GM08714 (cell line): ENCODE measurements around the gene ERCC5.

Experiments used
- H3K4me3 ChIP-seq: fragments of 200-500 bp; sonication (Bioruptor generic); 2 replicates; pipeline ENCODE4 v1.5.1; 2014; ENCODE audit warnings: mild to moderate bottlenecking, low read length, inconsistent platforms
- ZNF274 ChIP-seq: IDR thresholded peaks from 2 replicates; pipeline ENCODE4 v1.6.1; 2012; ENCODE audit warnings: mild to moderate bottlenecking, low read depth, low read length

Gene ERCC5

GRCh38 chr13:102897371-102898138, 51.7 kb downstream of the ERCC5 start:
- H3K4me3 ChIP-seq = no peak overlapping the region
- TF ChIP-seq ZNF274 = no peak

- H3K4me3 ChIP-seq = no peak overlapping the region
- TF ChIP-seq ZNF274 = no peak
Observed at GRCh38 chr13:102900193-102900608, 54.4 kb downstream of the ERCC5 start.

DNA sequence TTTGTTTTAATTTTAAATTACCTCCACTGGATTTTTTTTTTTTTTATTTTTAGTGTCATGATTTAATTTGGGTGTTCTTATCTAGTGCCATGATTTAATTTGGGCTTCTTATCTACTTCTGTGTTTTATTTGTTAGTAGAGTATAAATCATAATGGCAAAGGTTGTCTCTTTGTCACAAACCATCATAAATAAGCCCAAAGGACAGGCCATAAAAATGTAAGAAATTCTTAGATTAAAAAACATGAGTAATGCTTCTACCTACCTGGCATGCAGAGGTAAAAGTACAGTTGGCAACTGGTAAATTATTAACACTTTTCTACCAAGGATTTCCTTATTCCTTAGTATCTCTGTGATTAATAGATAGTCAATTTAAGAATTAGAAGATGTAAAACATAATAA, 55.2 kb downstream of the ERCC5 start:
- no peak overlapping the region for H3K4me3 ChIP-seq
- no peak for TF ChIP-seq ZNF274

- no peak overlapping the region for H3K4me3 ChIP-seq
- TF ChIP-seq ZNF274 = no peak
Observed at GRCh38 chr13:102901615-102902305, 55.9 kb downstream of the ERCC5 start.

DNA sequence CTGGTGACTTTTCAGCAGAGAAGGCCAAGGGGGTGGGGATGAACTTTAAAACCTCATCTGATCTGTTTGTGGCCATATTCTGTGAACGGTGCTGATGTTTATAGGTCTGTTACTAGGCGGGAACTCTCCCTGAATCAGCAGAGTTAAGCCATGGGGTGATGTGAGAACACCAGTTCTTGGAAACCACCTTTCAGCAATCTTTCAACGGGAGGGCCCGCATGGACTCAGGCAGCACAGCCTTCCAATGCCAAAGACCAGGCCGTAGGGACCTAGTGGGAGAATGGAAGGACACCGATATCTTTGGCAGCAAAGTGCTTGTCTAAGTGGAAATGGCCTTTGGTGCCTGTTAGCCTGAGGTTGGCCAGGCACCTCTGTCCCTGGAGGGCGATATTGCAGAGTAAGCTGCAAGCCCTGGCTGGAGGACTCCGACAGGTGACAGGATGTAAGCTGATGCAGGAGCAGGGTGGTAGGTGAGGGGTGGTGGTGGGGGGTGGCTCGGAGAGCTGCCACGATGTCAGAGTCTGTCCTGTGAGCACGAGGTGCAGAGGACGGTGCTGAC, 57.0 kb downstream of the ERCC5 start:
- no peak overlapping the region for H3K4me3 ChIP-seq
- TF ChIP-seq ZNF274 = no peak

- H3K4me3 ChIP-seq = no peak overlapping the region
- no peak for TF ChIP-seq ZNF274
Observed at GRCh38 chr13:102903659-102904407, 58.0 kb downstream of the ERCC5 start.

DNA sequence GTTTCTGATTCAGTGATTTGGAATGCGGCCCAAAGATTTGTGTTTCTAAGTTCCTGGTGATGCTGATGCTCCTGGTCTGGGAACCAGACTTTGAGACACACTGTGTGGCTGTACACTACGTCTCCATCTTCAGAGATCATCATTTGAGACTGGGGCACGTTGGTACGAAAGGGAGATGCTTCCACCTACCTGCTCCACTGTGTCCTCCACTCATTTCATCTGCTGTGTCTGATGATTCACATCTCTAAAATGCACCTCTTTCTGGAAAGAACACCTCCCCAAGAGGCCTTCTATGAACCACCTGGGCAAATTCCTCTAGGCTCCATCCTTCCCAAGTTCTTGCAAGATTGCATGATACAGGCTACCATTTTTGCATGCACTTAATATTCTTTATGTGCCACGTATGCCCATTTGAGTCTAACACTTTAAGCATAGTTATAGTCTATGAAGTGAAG, 58.6 kb downstream of the ERCC5 start:
- no peak for TF ChIP-seq ZNF274
- no peak overlapping the region for H3K4me3 ChIP-seq

DNA sequence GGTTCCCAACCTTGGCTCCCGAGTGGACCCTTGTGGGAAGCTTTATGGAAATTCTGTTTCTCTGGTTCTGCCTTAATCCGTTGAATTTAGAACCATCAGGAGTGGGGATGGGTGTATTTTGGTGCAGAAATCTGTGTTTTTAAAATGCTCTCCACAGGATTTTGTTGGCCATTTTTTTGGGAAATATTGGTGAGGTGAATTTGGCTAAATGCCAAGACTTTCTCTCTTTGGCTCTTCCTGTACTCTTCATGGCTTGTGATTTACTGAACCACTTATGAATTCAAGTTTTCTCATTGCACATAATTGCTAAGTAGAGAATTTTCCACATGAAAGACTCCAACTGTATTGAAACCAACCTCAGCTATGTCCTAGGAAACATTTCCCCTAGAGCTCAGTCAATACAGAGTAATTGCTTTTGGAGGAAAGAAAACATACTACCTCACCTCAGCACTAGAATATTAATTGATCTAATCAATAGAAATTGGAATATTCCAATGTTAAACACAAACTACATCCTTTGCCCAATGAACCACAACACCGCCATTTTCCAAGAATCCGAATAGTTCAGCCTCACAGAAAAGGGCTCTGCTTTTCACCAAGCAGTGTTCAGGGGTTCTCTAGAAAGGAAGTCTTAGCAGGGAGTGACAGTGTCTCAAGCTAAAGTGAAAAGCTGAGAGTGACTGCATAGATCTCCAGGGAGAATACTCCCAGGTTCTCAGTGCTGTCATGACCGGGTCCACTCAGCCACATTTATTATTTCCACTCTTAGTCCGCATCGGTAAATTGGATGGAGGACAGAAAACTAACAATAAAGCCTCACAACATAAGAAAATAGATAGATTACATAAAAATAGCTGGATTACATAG, 60.3 kb downstream of the ERCC5 start:
- TF ChIP-seq ZNF274 = no peak
- H3K4me3 ChIP-seq = no peak overlapping the region

DNA sequence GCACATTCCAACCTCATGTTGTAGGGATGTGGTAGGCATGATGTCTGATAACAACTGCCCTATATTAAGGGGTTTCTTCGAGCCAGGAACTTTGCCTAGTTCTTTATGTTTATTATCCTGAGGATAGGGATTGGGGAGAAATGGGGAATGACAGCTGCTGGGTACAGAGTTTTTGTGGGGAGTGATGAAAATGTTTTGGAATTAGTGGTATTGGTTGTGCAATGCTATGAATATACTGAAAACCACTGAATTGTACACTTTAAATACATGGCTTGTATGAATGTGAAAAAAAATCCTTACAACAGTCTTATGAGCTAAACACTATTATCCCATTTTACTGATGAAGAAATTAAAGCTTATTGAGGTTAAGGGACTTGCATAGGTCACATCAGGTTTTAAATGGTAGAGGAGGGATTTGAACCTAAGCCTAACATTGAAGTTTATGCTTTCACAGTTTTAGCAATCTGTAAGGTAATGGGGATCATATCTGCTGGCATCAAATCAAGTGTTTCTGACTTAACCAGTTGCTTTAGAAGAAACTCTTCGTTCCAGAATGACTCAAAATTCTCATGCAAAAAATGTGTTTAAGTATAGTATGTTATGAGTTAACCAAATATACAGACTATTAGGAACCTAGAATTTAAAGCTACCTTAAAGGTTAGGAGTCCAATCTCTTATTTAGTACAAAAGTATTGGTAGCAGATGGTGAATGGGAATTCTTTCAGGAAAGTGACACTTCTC, 61.4 kb downstream of the ERCC5 start:
- TF ChIP-seq ZNF274 = no peak
- no peak overlapping the region for H3K4me3 ChIP-seq

- H3K4me3 ChIP-seq = no peak overlapping the region
- no peak for TF ChIP-seq ZNF274
Observed at GRCh38 chr13:102907886-102908515, 62.2 kb downstream of the ERCC5 start.

GRCh38 chr13:102909971-102910370, 64.1 kb downstream of the ERCC5 start:
- H3K4me3 ChIP-seq = no peak overlapping the region
- TF ChIP-seq ZNF274 = no peak

- no peak overlapping the region for H3K4me3 ChIP-seq
- no peak for TF ChIP-seq ZNF274
Observed at GRCh38 chr13:102911336-102911735, 65.5 kb downstream of the ERCC5 start.
